GM21737 (cell line): ENCODE data around the gene ARHGEF1.

Experiments used
- ATAC-seq: cut with Tn5 transposase; IDR thresholded peaks from one replicate; pipeline ENCODE4 v1.9.1; 2021; ENCODE audit warnings: mild to moderate bottlenecking, moderate library complexity; ENCODE audit not compliant: unreplicated experiment

ARHGEF1 gene

GRCh38 chr19:41880329-41880708 lies 2.7 kb upstream of the ARHGEF1 start:
- no peak for ATAC-seq

GRCh38 chr19:41883463-41883820 lies 458 bp downstream of the ARHGEF1 start:
- ATAC-seq: no peak

- ATAC-seq: peak; percentile 62
These were observed 1.1 kb downstream of the ARHGEF1 start for GRCh38 chr19:41883821-41884733.

- ATAC-seq: no peak
These were observed 4.1 kb downstream of the ARHGEF1 start for GRCh38 chr19:41886761-41887710.

- no peak for ATAC-seq
These were observed 4.9 kb downstream of the ARHGEF1 start for GRCh38 chr19:41887711-41888382.

- no peak for ATAC-seq
These were observed 5.9 kb downstream of the ARHGEF1 start for GRCh38 chr19:41888926-41889325.

GRCh38 chr19:41889896-41890295 lies 6.9 kb downstream of the ARHGEF1 start:
- ATAC-seq: no peak

GRCh38 chr19:41890936-41891335 lies 8.0 kb downstream of the ARHGEF1 start:
- no peak for ATAC-seq

- ATAC-seq: no peak
These were observed 9.4 kb downstream of the ARHGEF1 start for GRCh38 chr19:41892173-41892902.

GRCh38 chr19:41893899-41894298 lies 10.9 kb downstream of the ARHGEF1 start:
- ATAC-seq: no peak

- no peak for ATAC-seq
These were observed 11.4 kb downstream of the ARHGEF1 start for GRCh38 chr19:41894350-41894749.

GRCh38 chr19:41895745-41896580 lies 13.0 kb downstream of the ARHGEF1 start:
- ATAC-seq: no peak

GRCh38 chr19:41896581-41896942 lies 13.6 kb downstream of the ARHGEF1 start:
- no peak for ATAC-seq

- no peak for ATAC-seq
These were observed 14.2 kb downstream of the ARHGEF1 start for GRCh38 chr19:41897181-41897580.

- no peak for ATAC-seq
These were observed 14.8 kb downstream of the ARHGEF1 start for GRCh38 chr19:41897820-41898219.

GRCh38 chr19:41898235-41898634 lies 15.3 kb downstream of the ARHGEF1 start:
- no peak for ATAC-seq

- no peak for ATAC-seq
These were observed 18.9 kb downstream of the ARHGEF1 start for GRCh38 chr19:41901707-41902360.

GRCh38 chr19:41902594-41902993 lies 19.6 kb downstream of the ARHGEF1 start:
- no peak for ATAC-seq
